ENCODE measurements around the gene ACSM5.

The ACSM5 gene

GRCh38 chr16:20409398-20410120 is at the start of gene ACSM5:
Gene ACSM5 (plus strand): TSS chr16:20409534. CDS start chr16:20411485, 1,951 bp downstream.
- DNase-seq, result no peak

GRCh38 chr16:20359997-20360396 is 49.3 kb upstream of the ACSM5 start:
- DNase-seq, result no peak

DNA sequence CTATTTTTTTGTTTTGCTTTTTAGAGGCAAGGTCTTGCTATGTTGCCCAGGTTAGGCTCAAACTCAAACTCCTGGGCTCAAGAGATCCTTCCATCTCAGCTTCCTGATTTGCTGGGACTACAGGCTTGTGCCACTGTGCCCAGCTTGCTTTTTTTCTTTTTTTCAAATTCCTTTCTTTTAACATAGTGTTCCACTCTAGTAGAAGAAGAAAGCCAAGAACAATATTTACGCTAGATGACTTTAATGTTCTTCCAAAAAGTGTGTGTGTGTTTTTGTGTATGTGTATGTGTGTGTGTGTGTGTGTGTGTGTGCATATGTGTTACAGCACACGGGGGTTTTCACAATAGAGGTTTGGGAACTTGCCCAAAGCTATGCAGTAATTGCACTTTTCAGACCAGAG is 46.1 kb upstream of the ACSM5 start:
- DNase-seq, result no peak

DNA sequence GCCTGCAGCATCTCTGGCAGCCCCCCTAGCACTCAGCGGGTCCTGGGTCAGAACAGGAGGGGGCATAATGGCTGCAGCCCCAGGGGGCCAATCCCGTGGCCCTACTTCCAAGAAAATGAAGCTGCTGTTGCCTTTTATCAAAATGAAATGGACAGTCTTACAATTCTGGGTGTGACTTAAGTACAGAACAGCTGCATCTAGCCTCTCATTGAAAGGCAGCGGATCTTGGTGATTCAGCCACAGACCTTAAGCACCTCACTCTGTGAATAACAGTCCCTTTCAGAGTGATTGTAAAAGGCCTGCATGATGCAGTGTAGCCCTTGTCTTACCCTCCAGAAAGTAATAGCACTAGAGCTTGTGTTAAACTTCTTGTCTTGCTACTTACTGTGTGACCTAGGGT is 45.3 kb upstream of the ACSM5 start:
- DNase-seq, result no peak

DNA sequence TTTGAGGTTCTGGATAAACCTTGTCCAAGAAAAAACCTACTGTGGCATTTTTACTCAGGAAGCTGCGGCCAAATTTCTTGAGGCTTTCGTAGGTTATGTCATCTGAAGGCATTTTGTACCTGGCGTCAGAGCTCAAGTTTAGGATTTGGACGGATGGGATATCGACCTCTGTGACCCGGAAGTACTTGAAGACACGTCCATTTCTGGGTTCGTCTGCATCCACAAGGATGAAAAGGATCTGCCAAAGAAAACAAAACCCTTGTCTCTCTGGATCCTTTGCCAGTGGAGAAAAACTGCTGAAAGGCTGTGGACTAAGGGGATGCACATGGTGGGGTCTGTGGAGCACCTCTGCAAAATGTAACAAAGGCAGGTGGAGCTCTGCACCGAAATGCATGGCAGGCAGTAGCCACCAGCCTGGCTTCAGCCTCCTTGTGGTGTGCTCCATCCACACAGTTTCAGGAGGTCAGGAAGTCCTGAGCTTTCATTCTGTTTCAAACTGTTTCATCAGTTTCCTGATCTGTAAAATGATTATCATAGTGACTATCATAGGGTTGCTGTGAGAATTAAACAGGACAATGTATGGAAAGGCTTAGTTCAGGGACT is 39.8 kb upstream of the ACSM5 start:
- DNase-seq, result no peak

DNA sequence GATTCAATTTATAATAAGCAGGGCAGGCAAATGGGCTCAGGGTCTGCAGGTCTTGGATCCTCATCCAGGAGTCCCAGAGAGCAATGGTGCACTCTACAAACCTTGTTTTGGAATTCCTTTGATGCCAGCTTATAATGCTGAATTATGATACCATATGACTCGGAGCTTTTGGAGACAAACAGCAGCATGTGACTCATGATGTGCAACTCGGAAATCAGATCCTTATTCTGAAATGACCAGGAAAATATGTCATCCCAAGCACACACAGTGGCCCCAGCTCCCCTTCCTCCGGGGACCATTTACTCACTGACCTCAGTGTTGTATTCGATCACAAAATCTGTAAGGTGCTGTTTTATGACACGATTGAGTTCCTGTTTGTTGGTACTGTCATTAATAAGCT is 36.6 kb upstream of the ACSM5 start:
- DNase-seq, result no peak

DNA sequence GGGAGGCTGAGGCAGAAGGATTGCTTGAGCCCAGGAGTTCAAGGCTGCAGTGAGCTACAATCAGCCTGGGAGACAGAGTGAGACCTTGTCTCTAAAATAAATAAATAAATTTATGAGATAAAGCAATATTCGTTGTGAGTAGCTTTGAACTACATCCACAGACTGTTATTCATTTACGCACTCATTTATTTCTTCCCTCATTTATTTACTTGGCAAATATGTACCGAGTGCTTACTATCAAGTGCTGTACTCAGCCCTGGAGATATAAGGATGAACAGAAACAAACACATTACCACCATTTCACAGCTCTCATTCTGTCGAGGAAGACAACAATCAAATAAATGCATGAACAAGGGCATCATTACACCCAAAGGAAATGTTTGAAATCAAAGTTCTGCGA is 32.2 kb upstream of the ACSM5 start:
- no peak for DNase-seq

DNA sequence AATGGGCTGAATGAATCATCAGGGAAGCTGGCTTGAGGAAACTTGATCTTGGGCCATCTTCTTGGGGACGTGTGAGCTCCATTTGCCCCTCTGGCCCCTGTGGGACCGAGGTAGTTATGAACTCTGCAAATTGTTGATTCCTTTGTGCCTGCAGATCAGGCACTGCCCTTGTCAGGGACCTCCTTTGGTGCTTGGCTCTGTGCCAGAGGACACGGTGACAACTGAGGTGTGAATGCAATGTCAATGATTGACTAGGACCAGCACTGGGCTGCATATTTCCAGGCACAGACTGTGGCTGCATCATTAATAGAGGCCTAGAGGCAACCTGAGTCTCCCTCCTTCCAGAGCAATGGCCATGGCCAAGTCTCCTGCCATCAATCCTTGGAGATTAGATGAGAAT is 28.6 kb upstream of the ACSM5 start:
- DNase-seq, result no peak

DNA sequence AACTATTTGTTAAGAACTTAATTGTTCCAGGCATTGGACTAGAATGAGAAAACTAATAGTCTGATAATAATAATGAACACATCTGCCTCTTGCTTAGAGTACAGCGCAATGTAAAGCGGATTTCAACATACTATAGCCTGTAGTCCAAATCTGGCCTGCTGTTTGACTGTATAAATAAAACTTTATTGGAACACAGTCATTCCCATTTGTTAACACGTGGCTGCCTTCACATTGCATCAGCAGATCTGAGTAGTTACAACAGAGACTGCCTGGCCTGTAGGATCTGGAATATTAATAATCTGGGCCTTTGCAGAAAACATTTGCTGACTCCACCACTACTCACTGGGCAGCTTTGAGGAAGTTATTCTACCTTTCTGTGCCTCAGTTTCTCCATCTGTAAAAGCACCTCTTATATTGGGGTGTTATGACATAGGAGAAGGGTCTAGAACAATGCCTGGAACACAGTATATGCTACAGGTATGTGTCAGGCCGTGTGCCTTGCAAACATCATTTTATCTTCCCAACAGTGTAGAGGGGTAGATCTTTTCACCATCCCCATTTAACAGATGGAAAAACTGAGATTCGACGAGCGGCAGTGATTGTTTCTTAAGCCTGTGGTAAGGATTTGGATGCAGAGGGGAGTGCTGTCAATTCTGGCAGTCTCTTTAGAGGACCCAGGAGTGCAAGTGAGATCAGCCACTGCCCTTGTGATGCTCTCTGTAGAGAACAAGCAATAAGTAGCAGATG is 27.0 kb upstream of the ACSM5 start:
- no peak for DNase-seq

GRCh38 chr16:20383106-20384029 is 26.0 kb upstream of the ACSM5 start:
- DNase-seq, result peak; percentile 44 to 62

- DNase-seq, result peak; percentile 71 to 76
Observed at GRCh38 chr16:20385844-20386832, 23.2 kb upstream of the ACSM5 start.

GRCh38 chr16:20387978-20388377 is 21.4 kb upstream of the ACSM5 start:
- DNase-seq, result no peak

- no peak for DNase-seq
Observed at GRCh38 chr16:20388854-20389253, 20.5 kb upstream of the ACSM5 start.

- DNase-seq, result no peak
Observed at GRCh38 chr16:20391045-20391444, 18.3 kb upstream of the ACSM5 start.

- DNase-seq, result no peak
Observed at GRCh38 chr16:20393801-20394577, 15.3 kb upstream of the ACSM5 start.

DNA sequence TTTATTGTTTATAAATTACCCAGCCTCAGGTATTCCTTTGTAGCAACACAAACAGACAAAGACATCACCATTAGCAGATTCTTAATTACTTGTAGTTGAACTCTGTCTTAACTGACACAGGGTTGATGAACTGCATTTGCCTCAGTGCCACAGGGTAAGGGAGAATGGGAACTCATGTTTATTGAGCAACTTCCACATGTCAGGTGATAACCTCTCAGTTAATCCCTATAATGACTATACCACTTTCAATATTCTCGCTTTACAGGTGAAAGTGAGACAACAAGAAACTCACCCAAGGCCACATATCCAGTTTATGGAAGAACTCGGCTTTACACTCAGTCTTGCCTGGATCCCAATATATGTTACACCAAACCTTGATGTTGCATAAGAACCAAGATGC is 13.4 kb upstream of the ACSM5 start:
- no peak for DNase-seq

DNA sequence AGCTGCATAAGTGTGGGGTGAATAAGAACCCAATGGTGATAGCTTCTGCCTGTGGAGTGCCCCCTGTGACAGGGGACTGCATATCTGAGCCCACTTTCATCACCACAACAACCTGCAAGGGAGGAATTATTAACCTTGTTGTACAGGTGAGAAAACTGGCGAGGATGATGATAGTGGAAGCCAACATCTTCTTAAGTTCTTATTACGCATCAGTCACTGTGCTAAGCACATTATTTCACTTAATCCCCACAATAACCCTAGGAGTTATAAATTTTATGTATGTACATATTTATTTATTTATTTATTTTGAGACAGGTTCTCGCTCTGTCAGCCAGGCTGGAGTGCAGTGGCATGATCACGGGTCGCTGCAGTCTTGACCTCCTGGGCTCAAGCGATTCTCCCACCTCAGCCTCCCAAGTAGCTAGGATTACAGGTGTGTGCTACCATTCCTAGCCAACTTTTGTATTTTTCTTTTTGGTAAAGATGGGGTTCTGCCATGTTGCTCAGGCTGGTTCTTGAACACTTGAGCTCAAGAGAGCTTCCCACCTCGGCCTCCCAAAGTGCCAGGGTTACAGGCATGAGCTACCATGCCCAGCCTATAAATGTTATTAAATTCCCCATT is 12.4 kb upstream of the ACSM5 start:
- no peak for DNase-seq

DNA sequence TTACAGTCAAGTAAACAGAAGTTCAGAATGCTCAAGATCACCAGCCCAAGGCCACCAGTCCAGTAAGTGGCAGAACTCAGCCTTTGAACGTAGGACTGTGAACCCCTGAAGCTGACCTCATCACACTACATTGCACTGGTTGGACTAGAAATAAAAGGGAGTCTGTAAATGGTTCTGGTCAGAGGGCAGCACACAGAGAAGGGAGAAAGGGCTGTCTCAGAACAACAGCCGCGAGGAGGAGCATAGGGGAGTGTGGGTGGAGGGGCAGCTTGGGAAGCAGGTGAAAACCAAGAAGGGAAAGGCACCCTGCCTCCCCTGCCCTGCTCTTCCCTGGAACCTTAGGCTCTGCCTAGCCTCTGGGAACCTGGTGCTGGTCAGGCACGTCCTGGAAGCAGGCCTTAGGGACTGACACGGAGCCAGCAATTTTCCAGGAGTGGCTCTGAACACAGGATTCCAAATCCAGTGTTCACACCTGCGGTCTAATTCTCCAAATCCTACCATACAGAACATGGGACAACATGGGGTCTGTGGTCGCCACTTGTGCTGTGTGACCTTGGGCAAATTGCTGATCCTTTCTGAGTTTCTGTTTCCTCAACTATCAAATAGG is 11.8 kb upstream of the ACSM5 start:
- no peak for DNase-seq

GRCh38 chr16:20398603-20399002 is 10.7 kb upstream of the ACSM5 start:
- DNase-seq, result no peak

DNA sequence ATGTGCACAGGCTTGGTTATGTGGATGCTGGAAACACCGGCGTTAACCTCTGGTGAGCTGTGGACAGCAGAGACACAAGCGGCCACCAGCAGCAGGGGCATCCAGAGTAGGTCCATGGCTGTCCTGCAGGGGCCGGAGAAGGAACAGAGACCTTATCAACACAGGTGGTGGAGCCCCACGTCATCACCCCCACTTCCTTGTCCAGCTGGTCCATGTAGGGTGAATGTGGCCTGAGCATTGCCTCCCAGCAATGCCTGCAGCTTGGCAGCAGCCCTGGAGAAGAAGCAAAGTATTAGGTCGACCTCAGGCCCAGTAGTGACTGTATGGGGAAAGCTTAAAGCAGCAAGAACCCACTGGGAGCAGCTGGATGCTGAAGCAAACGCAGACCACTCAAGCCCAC is 10.1 kb upstream of the ACSM5 start:
- no peak for DNase-seq
